GM10847 (cell line): ENCODE data around the gene ZNF354C.

Source experiments
- POLR2A ChIP-seq: IDR thresholded peaks from 2 replicates; pipeline ENCODE4 v1.6.1; 2011; ENCODE audit not compliant: insufficient read length; ENCODE audit errors: extremely low read depth

The ZNF354C gene

GRCh38 chr5:179122411-179123108 lies 62.4 kb downstream of the ZNF354C start:
- TF ChIP-seq POLR2A = no peak

- TF ChIP-seq POLR2A = no peak
These were observed 62.9 kb downstream of the ZNF354C start for GRCh38 chr5:179123109-179123426.

GRCh38 chr5:179123491-179124272 lies 63.5 kb downstream of the ZNF354C start:
- TF ChIP-seq POLR2A = no peak

- TF ChIP-seq POLR2A = no peak
These were observed 64.2 kb downstream of the ZNF354C start for GRCh38 chr5:179124273-179124852.

- TF ChIP-seq POLR2A = no peak
These were observed 64.9 kb downstream of the ZNF354C start for GRCh38 chr5:179124853-179125788.

- TF ChIP-seq POLR2A = no peak
These were observed 65.8 kb downstream of the ZNF354C start for GRCh38 chr5:179125789-179126505.

GRCh38 chr5:179126506-179126991 lies 66.4 kb downstream of the ZNF354C start:
- TF ChIP-seq POLR2A = no peak

GRCh38 chr5:179127136-179128040 lies 67.2 kb downstream of the ZNF354C start:
- TF ChIP-seq POLR2A = no peak

- TF ChIP-seq POLR2A = no peak
These were observed 67.8 kb downstream of the ZNF354C start for GRCh38 chr5:179128041-179128365.

GRCh38 chr5:179128976-179129375 lies 68.8 kb downstream of the ZNF354C start:
- TF ChIP-seq POLR2A = no peak

GRCh38 chr5:179129607-179130071 lies 69.5 kb downstream of the ZNF354C start:
- no peak for TF ChIP-seq POLR2A

- no peak for TF ChIP-seq POLR2A
These were observed 70.0 kb downstream of the ZNF354C start for GRCh38 chr5:179130101-179130681.

GRCh38 chr5:179131321-179131835 lies 71.2 kb downstream of the ZNF354C start:
- no peak for TF ChIP-seq POLR2A

- no peak for TF ChIP-seq POLR2A
These were observed 71.9 kb downstream of the ZNF354C start for GRCh38 chr5:179131886-179132585.
